A549 (cell line): ENCODE measurements around the gene SHKBP1. TPM values are rescaled to one million over a fixed set of nuclear protein-coding genes. Genes with fewer than 3 reads are reported as not detected.
"Not testable (repeated sequence)": the region's sequence is repeated elsewhere in the genome, so short reads cannot be mapped to it uniquely, and the experiment has no call there.

ENCODE experiments used
- ATAC-seq, 2 experiments: fragments of 200-7000 bp in 1 of 2; fragments of >200 bp in 1 of 2; cut with Nextera tagmentation in 1 of 2; cut with Tn5 transposase in 1 of 2; 3 replicates each; pipeline versions ENCODE4 v1.8.0 to v1.9.1; 2018 to 2020; ENCODE audit warnings: mild to moderate bottlenecking in 1 of 2, moderate library complexity in 1 of 2
- CTCF ChIA-PET: fragments of 300-600 bp; sonication (Branson Sonifier 250); formaldehyde crosslinking; extraction: SDS; loops from one replicate; lab custom pipeline; 2021; ENCODE audit warnings: antibody characterized with exemption, inconsistent platforms; lab: Yijun Ruan, JAX
- POLR2A ChIA-PET: fragments of 350-600 bp; formaldehyde crosslinking; extraction: SDS; loops from one replicate; lab custom pipeline; 2021; ENCODE audit warnings: antibody characterized with exemption, inconsistent platforms; lab: Yijun Ruan, JAX
- DNase-seq, 2 experiments: peaks; one replicate each; pipeline versions ENCODE4 v3.0.0 to v3.0.0-alpha.2; 2011 to 2016; ENCODE audit warnings: low read depth in 1 of 2, low spot score in 1 of 2
- FAIRE-seq: peaks from 2 replicates; lab custom pipeline; 2011; peaks lifted over from hg19 to GRCh38; lab: Jason Lieb, UNC
- H3K27ac ChIP-seq, 2 experiments: fragments of >200 bp; sonication (Bioruptor Twin); formaldehyde crosslinking; 3 replicates each; pipeline ENCODE4 v1.5.1; 2016 to 2017
- H3K4me1 ChIP-seq: fragments of >200 bp; sonication (Bioruptor Twin); formaldehyde crosslinking; 3 replicates; pipeline ENCODE4 v1.6.1; 2016
- H3K4me2 ChIP-seq: fragments of >200 bp; sonication (Bioruptor Twin); formaldehyde crosslinking; 3 replicates; pipeline ENCODE4 v1.6.1; 2016
- H3K4me3 ChIP-seq: fragments of >200 bp; sonication (Bioruptor Twin); formaldehyde crosslinking; 3 replicates; pipeline ENCODE4 v1.5.1; 2016
- H3K9me3 ChIP-seq: fragments of >200 bp; sonication (Bioruptor Twin); formaldehyde crosslinking; 3 replicates; pipeline ENCODE4 v1.6.1; 2016
- BHLHE40 ChIP-seq: IDR thresholded peaks from 2 replicates; pipeline ENCODE4 v1.6.1; 2012; ENCODE audit warnings: low read depth, low read length, inconsistent platforms
- EHF ChIP-seq: fragments of 250-450 bp; sonication (Bioruptor Pico); IDR thresholded peaks from 2 replicates; pipeline ENCODE4 v1.5.0; 2020; ENCODE audit warnings: mild to moderate bottlenecking
- KDM5A ChIP-seq: fragments of 200-600 bp; sonication (generic); IDR thresholded peaks from 2 replicates; pipeline ENCODE4 v1.6.1; 2016; ENCODE audit warnings: antibody characterized with exemption, mild to moderate bottlenecking
- MAFK ChIP-seq: fragments of 450-650 bp; IDR thresholded peaks from 2 replicates; pipeline ENCODE4 v1.6.1; 2014; ENCODE audit not compliant: partially characterized antibody
- MAZ ChIP-seq: fragments of 150-350 bp; IDR thresholded peaks from 2 replicates; pipeline ENCODE4 v1.6.1; 2014; ENCODE audit warnings: antibody characterized with exemption, low read depth, low read length, borderline replicate concordance
- NR3C1 ChIP-seq: fragments of >200 bp; sonication (Bioruptor Twin); formaldehyde crosslinking; IDR thresholded peaks from 3 replicates; pipeline ENCODE4 v1.6.1; 2017
- RAD21 ChIP-seq, 2 experiments: fragments of >200 bp in 1 of 2; sonication (Bioruptor Twin) in 1 of 2; formaldehyde crosslinking in 1 of 2; IDR thresholded peaks in 1 of 2; conservative IDR thresholded peaks in 1 of 2; 2 replicates in 1 of 2; 3 replicates in 1 of 2; pipeline ENCODE4 v1.6.1; 2012 to 2018; ENCODE audit warnings: inconsistent platforms in 1 of 2
- RFX5 ChIP-seq: fragments of 450-650 bp; IDR thresholded peaks from 2 replicates; pipeline ENCODE4 v1.7.1; 2014; ENCODE audit warnings: antibody characterized with exemption, mild to moderate bottlenecking, moderate library complexity
- TP53 ChIP-seq: fragments of 250-450 bp; sonication (Bioruptor Pico); IDR thresholded peaks from 2 replicates; pipeline ENCODE4 v1.5.0; 2021; ENCODE audit warnings: mild to moderate bottlenecking, moderate library complexity
- WGBS: methylation state at CpG from one replicate; pipeline ENCODE4 v1.1.6; 2017; ENCODE audit errors: missing lambda C conversion rate; 5-methylcytosine and 5-hydroxymethylcytosine counted together
- polyA plus RNA-seq, 4 experiments: library from polyadenylated mRNA; depleted of rRNA in 3 of 4; stranded (reverse); fragments of >200 nt; fragmentation: RNase III in 1 of 4; extraction: RNeasy Plus Mini Kit Qiagen cat#74134 plus additional on column Dnase treatment in 1 of 4; gene quantifications; 2 replicates in 3 of 4; 3 replicates in 1 of 4; pipeline ENCODE4 v1.2.3, GENCODE V29; 2011 to 2017
- TF ChIP-seq, protein P1 (sequence below): IDR thresholded peaks from 2 replicates; pipeline ENCODE4 v1.6.1; 2012
- TF ChIP-seq, protein P2 (sequence below): fragments of 200-600 bp; sonication (generic); IDR thresholded peaks from 2 replicates; pipeline ENCODE4 v1.6.1; 2016; ENCODE audit warnings: antibody characterized with exemption, mild to moderate bottlenecking, moderate library complexity
- TF ChIP-seq, protein P3 (sequence below): fragments of 250-450 bp; sonication (Bioruptor Pico); IDR thresholded peaks from 2 replicates; pipeline ENCODE4 v1.5.0; 2021; ENCODE audit warnings: mild to moderate bottlenecking, moderate library complexity, borderline replicate concordance
- TF ChIP-seq, protein P4 (sequence below): fragments of 450-650 bp; IDR thresholded peaks from 2 replicates; pipeline ENCODE4 v1.6.1; 2014; ENCODE audit warnings: antibody characterized with exemption
- TF ChIP-seq, protein P5 (sequence below): fragments of >200 bp; sonication (Bioruptor Twin); formaldehyde crosslinking; IDR thresholded peaks from 2 replicates; pipeline ENCODE4 v1.6.1; 2016
- TF ChIP-seq, protein P6 (sequence below): fragments of 150-350 bp; IDR thresholded peaks from 2 replicates; pipeline ENCODE4 v1.6.1; 2014; ENCODE audit warnings: low read depth, mild to moderate bottlenecking, low read length

The SHKBP1 gene
- polyA plus RNA-seq, 2 of the 4 experiments (the other 2 are of a cell fraction) = 75.2 to 123 TPM

DNA sequence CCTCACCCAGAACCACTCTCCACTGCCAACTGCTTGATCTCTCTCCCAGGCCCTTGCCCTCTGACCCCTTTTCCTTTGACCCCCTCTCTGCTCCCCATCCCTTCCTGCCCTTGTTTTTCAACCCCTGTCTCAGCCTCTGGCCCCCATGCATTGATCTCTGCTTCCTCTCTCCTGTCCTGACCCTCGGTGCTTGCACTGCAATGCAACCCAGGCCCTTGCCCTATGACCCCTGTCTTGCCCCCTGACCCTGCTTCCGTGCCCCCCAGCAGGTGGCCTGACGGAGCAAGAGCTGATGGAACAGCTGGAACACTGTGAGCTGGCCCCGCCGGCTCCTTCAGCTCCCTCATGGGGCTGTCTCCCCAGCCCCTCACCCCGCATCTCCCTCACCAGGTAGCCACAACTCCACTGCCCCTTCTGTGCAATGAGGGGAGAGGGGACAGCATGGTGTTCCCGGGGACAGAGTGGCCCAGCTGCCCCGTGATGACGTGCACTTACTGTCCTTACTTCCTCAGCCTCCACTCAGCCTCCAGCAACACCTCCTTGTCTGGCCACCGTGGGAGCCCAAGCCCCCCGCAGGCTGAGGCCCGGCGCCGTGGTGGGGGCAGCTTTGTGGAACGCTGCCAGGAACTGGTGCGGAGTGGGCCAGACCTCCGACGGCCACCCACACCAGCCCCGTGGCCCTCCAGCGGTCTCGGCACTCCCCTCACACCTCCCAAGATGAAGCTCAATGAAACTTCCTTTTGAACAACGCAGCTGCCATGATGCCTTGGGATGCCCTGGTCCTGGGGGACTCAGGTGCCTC is 14.0 kb downstream of the SHKBP1 start:
- 90% methylated on average over 22 of the region's 22 CpGs for WGBS
- ATAC-seq = no peak
- Histone ChIP-seq H3K4me1 (peaks cover 40% of the 10 kb centered on the region), H3K9me3 (no peaks in the 10 kb centered on the region), H3K27ac (no peak overlapping the region), H3K4me2 (no peak overlapping the region), H3K4me3 (no peak overlapping the region)
- no peak for DNase-seq
- POLR2A ChIA-PET = interaction anchor here (1.1 to 1.7 kb wide), 2 partner anchors 20 kb away, joined by 3 to 5 read pairs; no protein-coding TSS in a partner anchor
- CTCF ChIA-PET = interaction anchor here (0.5 to 35.2 kb wide), 7 partner anchors 9 to 471 kb away, joined by 3 to 2247 read pairs (median 7); partner anchors contain the start of gene LTBP4
- TF ChIP-seq, protein P1, sequence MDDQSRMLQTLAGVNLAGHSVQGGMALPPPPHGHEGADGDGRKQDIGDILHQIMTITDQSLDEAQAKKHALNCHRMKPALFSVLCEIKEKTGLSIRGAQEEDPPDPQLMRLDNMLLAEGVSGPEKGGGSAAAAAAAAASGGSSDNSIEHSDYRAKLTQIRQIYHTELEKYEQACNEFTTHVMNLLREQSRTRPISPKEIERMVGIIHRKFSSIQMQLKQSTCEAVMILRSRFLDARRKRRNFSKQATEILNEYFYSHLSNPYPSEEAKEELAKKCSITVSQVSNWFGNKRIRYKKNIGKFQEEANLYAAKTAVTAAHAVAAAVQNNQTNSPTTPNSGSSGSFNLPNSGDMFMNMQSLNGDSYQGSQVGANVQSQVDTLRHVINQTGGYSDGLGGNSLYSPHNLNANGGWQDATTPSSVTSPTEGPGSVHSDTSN = no peak
- TF ChIP-seq TP53 (CRISPR knock-in tag) (no peak), RAD21 (conservative IDR thresholded peaks at IDR 0.05 in 1 of 2, IDR thresholded peaks at IDR 0.05 in 1 of 2) (no peak)
- TF ChIP-seq, protein P2, sequence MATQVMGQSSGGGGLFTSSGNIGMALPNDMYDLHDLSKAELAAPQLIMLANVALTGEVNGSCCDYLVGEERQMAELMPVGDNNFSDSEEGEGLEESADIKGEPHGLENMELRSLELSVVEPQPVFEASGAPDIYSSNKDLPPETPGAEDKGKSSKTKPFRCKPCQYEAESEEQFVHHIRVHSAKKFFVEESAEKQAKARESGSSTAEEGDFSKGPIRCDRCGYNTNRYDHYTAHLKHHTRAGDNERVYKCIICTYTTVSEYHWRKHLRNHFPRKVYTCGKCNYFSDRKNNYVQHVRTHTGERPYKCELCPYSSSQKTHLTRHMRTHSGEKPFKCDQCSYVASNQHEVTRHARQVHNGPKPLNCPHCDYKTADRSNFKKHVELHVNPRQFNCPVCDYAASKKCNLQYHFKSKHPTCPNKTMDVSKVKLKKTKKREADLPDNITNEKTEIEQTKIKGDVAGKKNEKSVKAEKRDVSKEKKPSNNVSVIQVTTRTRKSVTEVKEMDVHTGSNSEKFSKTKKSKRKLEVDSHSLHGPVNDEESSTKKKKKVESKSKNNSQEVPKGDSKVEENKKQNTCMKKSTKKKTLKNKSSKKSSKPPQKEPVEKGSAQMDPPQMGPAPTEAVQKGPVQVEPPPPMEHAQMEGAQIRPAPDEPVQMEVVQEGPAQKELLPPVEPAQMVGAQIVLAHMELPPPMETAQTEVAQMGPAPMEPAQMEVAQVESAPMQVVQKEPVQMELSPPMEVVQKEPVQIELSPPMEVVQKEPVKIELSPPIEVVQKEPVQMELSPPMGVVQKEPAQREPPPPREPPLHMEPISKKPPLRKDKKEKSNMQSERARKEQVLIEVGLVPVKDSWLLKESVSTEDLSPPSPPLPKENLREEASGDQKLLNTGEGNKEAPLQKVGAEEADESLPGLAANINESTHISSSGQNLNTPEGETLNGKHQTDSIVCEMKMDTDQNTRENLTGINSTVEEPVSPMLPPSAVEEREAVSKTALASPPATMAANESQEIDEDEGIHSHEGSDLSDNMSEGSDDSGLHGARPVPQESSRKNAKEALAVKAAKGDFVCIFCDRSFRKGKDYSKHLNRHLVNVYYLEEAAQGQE = no peak
- FAIRE-seq = no peak

DNA sequence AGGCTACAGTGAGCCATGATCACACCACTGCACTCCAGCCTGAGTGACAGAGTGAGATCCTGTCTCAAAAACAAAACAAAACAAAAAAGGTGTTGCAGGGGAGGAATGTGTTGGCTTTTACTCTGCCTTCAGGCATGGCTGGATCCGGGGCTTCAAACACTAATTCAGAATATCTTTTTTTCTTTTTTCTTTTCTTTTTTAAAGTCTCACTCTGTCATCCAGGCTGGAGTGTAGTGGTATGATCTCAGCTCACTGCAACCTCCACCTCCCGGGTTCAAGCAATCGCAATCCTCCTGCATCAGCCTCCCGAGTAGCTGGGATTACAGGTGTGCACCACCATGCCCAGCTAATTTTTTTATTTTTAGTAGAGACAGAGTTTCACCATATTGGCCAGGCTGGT is 15.1 kb downstream of the SHKBP1 start:
- not testable (repeated sequence) for DNase-seq, H3K9me3 ChIP-seq, H3K4me2 ChIP-seq, ATAC-seq, H3K27ac ChIP-seq, H3K4me3 ChIP-seq, FAIRE-seq
- H3K4me1 ChIP-seq = peaks cover 34% of the 10 kb centered on the region
- POLR2A ChIA-PET = interaction anchor here (1.7 kb wide), 1 partner anchor 21 kb away, joined by 5 read pairs; no protein-coding TSS in a partner anchor
- CTCF ChIA-PET = interaction anchor here (1.9 to 35.2 kb wide), 5 partner anchors 5 to 45 kb away, joined by 12 to 2247 read pairs (median 385); partner anchors contain the start of gene LTBP4
- 92% methylated on average over 4 of the region's 4 CpGs for WGBS

DNA sequence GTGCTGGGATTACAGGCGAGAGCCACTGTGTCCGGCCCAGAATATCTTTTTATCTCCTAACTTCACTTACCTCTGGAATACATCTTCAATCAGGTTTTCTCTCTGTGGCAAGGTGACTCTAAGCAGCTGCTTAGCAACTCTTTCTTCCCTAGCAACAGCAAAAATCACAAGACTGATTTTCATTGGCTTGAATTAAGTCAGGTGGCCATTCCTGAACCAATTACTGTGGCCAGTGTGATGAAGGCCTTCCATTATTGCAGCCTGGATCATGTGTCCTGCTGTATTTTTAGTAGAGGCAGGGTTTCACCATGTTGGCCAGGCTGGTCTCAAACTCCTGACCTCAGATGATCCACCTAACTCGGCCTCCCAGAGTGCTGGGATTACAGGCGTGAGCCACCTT is 15.5 kb downstream of the SHKBP1 start:
- no peak overlapping the region for H3K27ac ChIP-seq
- POLR2A ChIA-PET = interaction anchor here (1.7 kb wide), 1 partner anchor 21 kb away, joined by 5 read pairs; no protein-coding TSS in a partner anchor
- H3K4me1 ChIP-seq = peaks cover 36% of the 10 kb centered on the region
- peak; percentile 81 to 92 for DNase-seq
- TF ChIP-seq, protein P3, sequence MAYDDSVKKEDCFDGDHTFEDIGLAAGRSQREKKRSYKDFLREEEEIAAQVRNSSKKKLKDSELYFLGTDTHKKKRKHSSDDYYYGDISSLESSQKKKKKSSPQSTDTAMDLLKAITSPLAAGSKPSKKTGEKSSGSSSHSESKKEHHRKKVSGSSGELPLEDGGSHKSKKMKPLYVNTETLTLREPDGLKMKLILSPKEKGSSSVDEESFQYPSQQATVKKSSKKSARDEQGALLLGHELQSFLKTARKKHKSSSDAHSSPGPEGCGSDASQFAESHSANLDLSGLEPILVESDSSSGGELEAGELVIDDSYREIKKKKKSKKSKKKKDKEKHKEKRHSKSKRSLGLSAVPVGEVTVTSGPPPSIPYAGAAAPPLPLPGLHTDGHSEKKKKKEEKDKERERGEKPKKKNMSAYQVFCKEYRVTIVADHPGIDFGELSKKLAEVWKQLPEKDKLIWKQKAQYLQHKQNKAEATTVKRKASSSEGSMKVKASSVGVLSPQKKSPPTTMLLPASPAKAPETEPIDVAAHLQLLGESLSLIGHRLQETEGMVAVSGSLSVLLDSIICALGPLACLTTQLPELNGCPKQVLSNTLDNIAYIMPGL = no peak
- TF ChIP-seq, protein P4, sequence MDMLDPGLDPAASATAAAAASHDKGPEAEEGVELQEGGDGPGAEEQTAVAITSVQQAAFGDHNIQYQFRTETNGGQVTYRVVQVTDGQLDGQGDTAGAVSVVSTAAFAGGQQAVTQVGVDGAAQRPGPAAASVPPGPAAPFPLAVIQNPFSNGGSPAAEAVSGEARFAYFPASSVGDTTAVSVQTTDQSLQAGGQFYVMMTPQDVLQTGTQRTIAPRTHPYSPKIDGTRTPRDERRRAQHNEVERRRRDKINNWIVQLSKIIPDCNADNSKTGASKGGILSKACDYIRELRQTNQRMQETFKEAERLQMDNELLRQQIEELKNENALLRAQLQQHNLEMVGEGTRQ = peak; percentile 96
- TF ChIP-seq MAFK (peak; percentile 17), RFX5 (peak; percentile 99), EHF (CRISPR knock-in tag) (no peak), MAZ (no peak), KDM5A (no peak), BHLHE40 (no peak), NR3C1 (no peak)
- TF ChIP-seq, protein P5, sequence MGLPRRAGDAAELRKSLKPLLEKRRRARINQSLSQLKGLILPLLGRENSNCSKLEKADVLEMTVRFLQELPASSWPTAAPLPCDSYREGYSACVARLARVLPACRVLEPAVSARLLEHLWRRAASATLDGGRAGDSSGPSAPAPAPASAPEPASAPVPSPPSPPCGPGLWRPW = no peak
- TF ChIP-seq, protein P6, sequence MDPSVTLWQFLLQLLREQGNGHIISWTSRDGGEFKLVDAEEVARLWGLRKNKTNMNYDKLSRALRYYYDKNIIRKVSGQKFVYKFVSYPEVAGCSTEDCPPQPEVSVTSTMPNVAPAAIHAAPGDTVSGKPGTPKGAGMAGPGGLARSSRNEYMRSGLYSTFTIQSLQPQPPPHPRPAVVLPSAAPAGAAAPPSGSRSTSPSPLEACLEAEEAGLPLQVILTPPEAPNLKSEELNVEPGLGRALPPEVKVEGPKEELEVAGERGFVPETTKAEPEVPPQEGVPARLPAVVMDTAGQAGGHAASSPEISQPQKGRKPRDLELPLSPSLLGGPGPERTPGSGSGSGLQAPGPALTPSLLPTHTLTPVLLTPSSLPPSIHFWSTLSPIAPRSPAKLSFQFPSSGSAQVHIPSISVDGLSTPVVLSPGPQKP = no peak
- WGBS = 86% methylated on average over 4 of the region's 4 CpGs
- no peak overlapping the region for H3K4me3 ChIP-seq
- peak in 1 of 2 experiments; percentile 58; a peak in 3 of 6 replicates for ATAC-seq
- CTCF ChIA-PET = interaction anchor here (1.9 to 35.2 kb wide), 4 partner anchors 5 to 45 kb away, joined by 12 to 2247 read pairs (median 385); partner anchors contain the start of gene LTBP4
- H3K4me2 ChIP-seq = no peak overlapping the region
- peak; percentile 99 for FAIRE-seq
- H3K9me3 ChIP-seq = no peaks in the 10 kb centered on the region
